ENCODE measurements around the gene OTUB2.

- TF ChIP-seq, protein P1, sequence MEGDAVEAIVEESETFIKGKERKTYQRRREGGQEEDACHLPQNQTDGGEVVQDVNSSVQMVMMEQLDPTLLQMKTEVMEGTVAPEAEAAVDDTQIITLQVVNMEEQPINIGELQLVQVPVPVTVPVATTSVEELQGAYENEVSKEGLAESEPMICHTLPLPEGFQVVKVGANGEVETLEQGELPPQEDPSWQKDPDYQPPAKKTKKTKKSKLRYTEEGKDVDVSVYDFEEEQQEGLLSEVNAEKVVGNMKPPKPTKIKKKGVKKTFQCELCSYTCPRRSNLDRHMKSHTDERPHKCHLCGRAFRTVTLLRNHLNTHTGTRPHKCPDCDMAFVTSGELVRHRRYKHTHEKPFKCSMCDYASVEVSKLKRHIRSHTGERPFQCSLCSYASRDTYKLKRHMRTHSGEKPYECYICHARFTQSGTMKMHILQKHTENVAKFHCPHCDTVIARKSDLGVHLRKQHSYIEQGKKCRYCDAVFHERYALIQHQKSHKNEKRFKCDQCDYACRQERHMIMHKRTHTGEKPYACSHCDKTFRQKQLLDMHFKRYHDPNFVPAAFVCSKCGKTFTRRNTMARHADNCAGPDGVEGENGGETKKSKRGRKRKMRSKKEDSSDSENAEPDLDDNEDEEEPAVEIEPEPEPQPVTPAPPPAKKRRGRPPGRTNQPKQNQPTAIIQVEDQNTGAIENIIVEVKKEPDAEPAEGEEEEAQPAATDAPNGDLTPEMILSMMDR (IDR thresholded peaks at IDR 0.05; ENCODE audit: borderline replicate concordance, extremely low read depth, low read length, poor library complexity, severe bottlenecking): no peak
- no peak for TF ChIP-seq EZH2 (IDR thresholded peaks at IDR 0.05; ENCODE audit: borderline replicate concordance, low read depth, low read length, severe bottlenecking)
Measured at GRCh38 chr14:94031161-94031882, 5.2 kb downstream of the OTUB2 start.

Data from DND-41 (cell line).